ENCODE data around the gene RPL10. TPM values are rescaled to one million over a fixed set of nuclear protein-coding genes. Genes with fewer than 3 reads are reported as not detected.

The RPL10 gene
- total and polyA plus RNA-seq, 2 of the 8 experiments (the other 6 are each of a cell fraction or from before 2014, with no cell fraction given): 2,633 to 4,293 TPM

DNA sequence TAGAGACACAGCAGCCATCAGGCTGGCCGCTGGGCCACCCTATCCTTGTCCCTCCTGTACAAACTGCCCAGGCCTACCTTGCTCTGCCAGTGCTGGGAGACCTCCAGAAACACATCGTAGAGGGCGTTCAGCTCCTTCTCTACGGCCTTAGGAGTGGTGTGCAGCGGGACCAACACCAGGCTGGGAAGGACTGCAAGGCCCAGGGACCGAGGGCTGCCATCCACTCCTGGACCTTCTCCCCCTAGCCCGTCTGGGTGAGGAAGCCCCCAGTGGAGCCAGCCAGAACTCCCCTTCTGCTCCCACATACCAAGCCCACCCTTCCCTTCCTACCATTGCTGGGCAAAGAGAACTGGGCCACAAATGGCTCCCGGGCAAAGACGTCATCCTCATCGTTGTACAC is 5.0 kb downstream of the RPL10 start:
- H4K5ac ChIP-seq (ENCODE audit: insufficient read length, low read depth, low read length): no peak overlapping the region
- no peak overlapping the region for H3K56ac ChIP-seq (replicated peaks; ENCODE audit: insufficient read length, low read depth, low read length)
- ChIA-PET POLR2A (ENCODE audit: partially characterized antibody) (interaction anchor here (1.6 to 8.4 kb wide), 7 partner anchors 6 to 55 kb away, joined by 3 to 124 read pairs (median 80); partner anchors contain the start of genes DNASE1L1, EMD, FLNA and PLXNA3), CTCF (ENCODE audit: partially characterized antibody) (interaction anchor here (0.6 kb wide), 1 partner anchor 134 kb away, joined by 3 read pairs; no protein-coding TSS in a partner anchor)
- DNase-seq (ENCODE audit: low read depth in 1 of 2, low spot score in 2 of 2) (no peak), FAIRE-seq (no peak)
- H4K8ac ChIP-seq (ENCODE audit: extremely low read depth, insufficient read depth, low read length): no peak overlapping the region
- no peak overlapping the region for H3K4ac ChIP-seq (replicated peaks; ENCODE audit: insufficient read length, low read depth, low read length)
- no peak overlapping the region for H2BK15ac ChIP-seq (ENCODE audit: low read length)
- peaks cover 0 to 6% (median 0%) of the 10 kb centered on the region in 4 experiments; a peak in 2 of 7 replicates for H3K4me1 ChIP-seq (replicated peaks in 1 of 4; ENCODE audit: control insufficient read depth in 3 of 4, insufficient read depth in 4 of 4, low read length in 3 of 4)
- H3K18ac ChIP-seq (ENCODE audit: extremely low read depth, low read length): no peak overlapping the region
- no peaks in the 10 kb centered on the region for H3K9me3 ChIP-seq (ENCODE audit: insufficient read depth in 2 of 2, low read depth in 1 of 2, low read length in 1 of 2)
- no peak overlapping the region for H2BK120ac ChIP-seq (replicated peaks; ENCODE audit: low read depth, low read length)
- no peak overlapping the region for H2AFZ ChIP-seq (ENCODE audit: low read length)
- H3K79me1 ChIP-seq (ENCODE audit: low read depth, low read length): no peaks in the 10 kb centered on the region
- H3K27me3 ChIP-seq (replicated peaks in 1 of 4; ENCODE audit: control insufficient read depth in 3 of 4, extremely low read depth in 1 of 4, insufficient read depth in 3 of 4, low read length in 3 of 4): no peaks in the 10 kb centered on the region
- H3K4me3 ChIP-seq (ENCODE audit: extremely low read depth in 1 of 4, insufficient read depth in 2 of 4, low read depth in 3 of 4, low read length in 4 of 4): no peak overlapping the region
- no peak overlapping the region for H3K4me2 ChIP-seq (ENCODE audit: insufficient read depth in 1 of 2, low read depth in 2 of 2, low read length in 2 of 2)
- peaks cover 0 to 14% of the 10 kb centered on the region in 2 experiments; a peak in 2 of 4 replicates for H3K79me2 ChIP-seq (ENCODE audit: control insufficient read depth in 1 of 2, insufficient read depth in 2 of 2, low read length in 2 of 2)
- H2BK20ac ChIP-seq (ENCODE audit: low read length): no peak overlapping the region
- no peak overlapping the region for H3K23ac ChIP-seq (ENCODE audit: insufficient read length)
- H2BK5ac ChIP-seq (ENCODE audit: low read depth, low read length): no peak overlapping the region
- H2AK5ac ChIP-seq (ENCODE audit: low read depth, low read length): no peak overlapping the region
- no peak for TF ChIP-seq SUZ12 (IDR thresholded peaks at IDR 0.05; ENCODE audit: low read length)
- no peak for TF ChIP-seq CREB1 (IDR thresholded peaks at IDR 0.05)
- no peak for TF ChIP-seq ATF2 (IDR thresholded peaks at IDR 0.05; ENCODE audit: low read length)
- no peak for TF ChIP-seq BRCA1 (IDR thresholded peaks at IDR 0.05; ENCODE audit: low read depth, low read length)
- no peak for TF ChIP-seq RAD21 (IDR thresholded peaks at IDR 0.05 in 1 of 2, conservative IDR thresholded peaks at IDR 0.05 in 1 of 2; ENCODE audit: low read depth in 2 of 2, low read length in 2 of 2)
- WGBS, 2 experiments (ENCODE audit: extremely low coverage in 1 of 2, insufficient coverage in 1 of 2, insufficient read length in 1 of 2, insufficient replicate concordance in 2 of 2, low coverage in 1 of 2, low lambda C conversion rate in 2 of 2, missing lambda C conversion rate in 1 of 2): 95% methylated on average over 9 of the region's 10 CpGs; no CpG with 5 or more reads in 1 of the 2 experiments
- H3K14ac ChIP-seq (ENCODE audit: insufficient read length): no peak overlapping the region
- H2BK12ac ChIP-seq (ENCODE audit: low read depth, low read length): no peak overlapping the region
- peaks cover 13 to 25% (median 19%) of the 10 kb centered on the region in 4 experiments for H3K36me3 ChIP-seq (ENCODE audit: control insufficient read depth in 2 of 4, insufficient read depth in 4 of 4, low read length in 3 of 4)
- peaks cover 3 to 4% of the 10 kb centered on the region in 2 experiments for H4K20me1 ChIP-seq (replicated peaks in 1 of 2; ENCODE audit: control insufficient read depth in 1 of 2, insufficient read depth in 2 of 2, low read length in 2 of 2)
- no peak overlapping the region for H4K91ac ChIP-seq (replicated peaks; ENCODE audit: insufficient read length, low read length)
- H3K27ac ChIP-seq (ENCODE audit: low read depth, low read length): no peak overlapping the region
- no peak overlapping the region for H3K9ac ChIP-seq (replicated peaks in 1 of 4; ENCODE audit: extremely low read depth in 1 of 4, low read depth in 3 of 4, low read length in 3 of 4)
- H3K23me2 ChIP-seq (ENCODE audit: low read depth, low read length): peaks cover 6% of the 10 kb centered on the region; the same call in 1 of the 2 replicates
